Measurements from ENCODE around the gene WWC1.

DNA sequence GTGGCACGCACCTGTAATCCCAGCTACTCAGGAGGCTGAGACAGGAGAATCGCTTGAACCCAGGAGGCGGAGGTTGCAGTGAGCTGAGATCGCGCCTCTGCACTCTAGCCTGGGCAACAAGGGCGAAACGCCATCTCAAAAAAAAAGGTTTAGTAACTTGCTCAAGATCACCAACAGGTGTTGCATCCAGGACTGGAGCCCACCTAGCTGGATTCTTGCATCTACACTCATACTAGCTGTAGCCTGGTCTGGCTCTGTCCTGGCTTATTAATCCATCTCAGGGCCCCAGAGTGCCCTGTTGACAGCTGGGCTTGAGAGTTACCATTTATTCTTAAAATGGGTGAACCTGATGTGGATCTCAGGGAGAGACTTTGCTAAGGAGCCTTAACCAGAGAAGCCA lies 7.5 kb downstream of the WWC1 start:
- TF ChIP-seq POLR2A (IDR thresholded peaks at IDR 0.05): no peak
- TF ChIP-seq, protein P1, sequence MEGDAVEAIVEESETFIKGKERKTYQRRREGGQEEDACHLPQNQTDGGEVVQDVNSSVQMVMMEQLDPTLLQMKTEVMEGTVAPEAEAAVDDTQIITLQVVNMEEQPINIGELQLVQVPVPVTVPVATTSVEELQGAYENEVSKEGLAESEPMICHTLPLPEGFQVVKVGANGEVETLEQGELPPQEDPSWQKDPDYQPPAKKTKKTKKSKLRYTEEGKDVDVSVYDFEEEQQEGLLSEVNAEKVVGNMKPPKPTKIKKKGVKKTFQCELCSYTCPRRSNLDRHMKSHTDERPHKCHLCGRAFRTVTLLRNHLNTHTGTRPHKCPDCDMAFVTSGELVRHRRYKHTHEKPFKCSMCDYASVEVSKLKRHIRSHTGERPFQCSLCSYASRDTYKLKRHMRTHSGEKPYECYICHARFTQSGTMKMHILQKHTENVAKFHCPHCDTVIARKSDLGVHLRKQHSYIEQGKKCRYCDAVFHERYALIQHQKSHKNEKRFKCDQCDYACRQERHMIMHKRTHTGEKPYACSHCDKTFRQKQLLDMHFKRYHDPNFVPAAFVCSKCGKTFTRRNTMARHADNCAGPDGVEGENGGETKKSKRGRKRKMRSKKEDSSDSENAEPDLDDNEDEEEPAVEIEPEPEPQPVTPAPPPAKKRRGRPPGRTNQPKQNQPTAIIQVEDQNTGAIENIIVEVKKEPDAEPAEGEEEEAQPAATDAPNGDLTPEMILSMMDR (IDR thresholded peaks at IDR 0.05): no peak

All from body of pancreas (tissue), 4 donors.